ENCODE measurements around the gene EGFR. TPM values are rescaled to one million over a fixed set of nuclear protein-coding genes. Genes with fewer than 3 reads are reported as not detected.

Gene EGFR
- polyA plus RNA-seq, 1 experiment: 62.6 TPM

GRCh38 chr7:55070854-55071253, 52.0 kb downstream of the EGFR start:
- ChIA-PET POLR2A (interaction anchor here (0.6 kb wide), 1 partner anchor 258 kb away, joined by 4 read pairs; no protein-coding TSS in a partner anchor), CTCF (no interaction called here)
- TF ChIP-seq, protein P1, sequence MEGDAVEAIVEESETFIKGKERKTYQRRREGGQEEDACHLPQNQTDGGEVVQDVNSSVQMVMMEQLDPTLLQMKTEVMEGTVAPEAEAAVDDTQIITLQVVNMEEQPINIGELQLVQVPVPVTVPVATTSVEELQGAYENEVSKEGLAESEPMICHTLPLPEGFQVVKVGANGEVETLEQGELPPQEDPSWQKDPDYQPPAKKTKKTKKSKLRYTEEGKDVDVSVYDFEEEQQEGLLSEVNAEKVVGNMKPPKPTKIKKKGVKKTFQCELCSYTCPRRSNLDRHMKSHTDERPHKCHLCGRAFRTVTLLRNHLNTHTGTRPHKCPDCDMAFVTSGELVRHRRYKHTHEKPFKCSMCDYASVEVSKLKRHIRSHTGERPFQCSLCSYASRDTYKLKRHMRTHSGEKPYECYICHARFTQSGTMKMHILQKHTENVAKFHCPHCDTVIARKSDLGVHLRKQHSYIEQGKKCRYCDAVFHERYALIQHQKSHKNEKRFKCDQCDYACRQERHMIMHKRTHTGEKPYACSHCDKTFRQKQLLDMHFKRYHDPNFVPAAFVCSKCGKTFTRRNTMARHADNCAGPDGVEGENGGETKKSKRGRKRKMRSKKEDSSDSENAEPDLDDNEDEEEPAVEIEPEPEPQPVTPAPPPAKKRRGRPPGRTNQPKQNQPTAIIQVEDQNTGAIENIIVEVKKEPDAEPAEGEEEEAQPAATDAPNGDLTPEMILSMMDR (IDR thresholded peaks at IDR 0.05; ENCODE audit: low read depth, low read length): no peak

DNA sequence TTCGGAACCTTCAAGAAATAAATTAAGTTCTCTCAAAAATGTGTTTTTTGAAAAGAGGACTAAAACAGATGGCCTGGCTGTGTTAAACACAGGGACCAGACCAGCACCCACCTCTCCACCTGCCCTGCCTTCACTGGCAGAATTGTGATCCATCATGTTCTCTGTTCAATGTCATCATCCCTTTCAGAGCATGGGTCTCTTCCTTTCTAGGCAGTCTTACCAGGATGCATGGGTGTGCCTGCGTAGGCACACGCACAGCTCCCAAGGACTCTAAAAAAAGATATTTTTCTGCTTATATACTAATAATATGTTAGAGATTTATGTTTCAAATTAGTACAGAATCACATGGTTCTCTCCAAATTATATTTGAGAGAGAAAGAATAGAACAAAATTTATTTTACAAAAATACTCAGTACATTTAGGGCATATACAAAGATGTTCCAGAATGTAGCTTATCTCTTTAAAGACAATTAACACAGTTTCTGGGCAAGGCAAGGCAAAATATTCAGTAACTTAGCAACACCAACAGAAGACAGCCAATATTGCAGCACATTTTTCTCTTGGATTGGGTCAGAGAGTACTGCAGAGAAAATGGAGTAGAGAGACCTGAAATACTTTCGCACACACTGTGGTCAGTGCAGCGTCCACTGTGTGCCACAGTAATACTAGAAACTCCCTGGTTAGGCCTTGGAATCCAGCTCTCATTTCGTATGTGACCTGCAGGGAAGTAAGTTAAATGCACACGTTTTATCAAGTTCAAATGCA, 52.8 kb downstream of the EGFR start:
- H3K27me3 ChIP-seq (ENCODE audit: control insufficient read depth, insufficient read depth, low read length): no peaks in the 10 kb centered on the region
- ChIA-PET CTCF (interaction anchor here (1.4 to 2.4 kb wide), 3 partner anchors 184 to 298 kb away, joined by 4 to 18 read pairs (median 4); no protein-coding TSS in a partner anchor), POLR2A (no interaction called here)
- TF ChIP-seq, protein P1 (IDR thresholded peaks at IDR 0.05; ENCODE audit: low read depth, low read length): no peak
- no peak for DNase-seq (ENCODE audit: low read depth, low spot score)
- no peak overlapping the region for H3K4me3 ChIP-seq (ENCODE audit: low read depth, low read length)
- no peaks in the 10 kb centered on the region; the same call in 1 of the 2 replicates for H3K9me3 ChIP-seq (ENCODE audit: control insufficient read depth, insufficient read depth, low read length)
- H3K27ac ChIP-seq (ENCODE audit: low read depth, low read length): no peak overlapping the region

More at GRCh38 chr7:55070854-55071253, 52.0 kb downstream of the EGFR start:
- no peak for DNase-seq (ENCODE audit: low read depth, low spot score)
- H3K27ac ChIP-seq (ENCODE audit: low read depth, low read length): no peak overlapping the region
- H3K27me3 ChIP-seq (ENCODE audit: control insufficient read depth, insufficient read depth, low read length): no peaks in the 10 kb centered on the region
- H3K4me3 ChIP-seq (ENCODE audit: low read depth, low read length): no peak overlapping the region
- H3K9me3 ChIP-seq (ENCODE audit: control insufficient read depth, insufficient read depth, low read length): no peaks in the 10 kb centered on the region; the same call in 1 of the 2 replicates

DNA sequence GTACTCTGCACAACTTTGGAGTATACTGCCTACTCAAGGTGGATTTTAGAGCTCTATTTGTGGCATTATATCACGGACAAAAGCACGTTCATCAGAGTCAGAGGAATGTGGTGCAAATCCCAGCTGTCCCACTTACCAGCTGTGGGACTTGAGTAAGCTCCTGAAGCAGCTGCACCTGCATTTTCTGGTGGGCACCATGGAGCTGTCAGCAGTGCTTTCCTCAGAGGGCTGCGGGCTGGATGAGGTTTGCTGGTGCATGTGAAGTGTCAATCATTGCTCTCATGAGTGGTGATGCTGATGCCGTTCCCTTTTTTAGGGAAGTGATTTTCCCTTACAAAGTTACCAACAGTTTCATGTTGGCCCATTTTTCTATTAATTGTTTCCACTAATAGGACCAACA, 53.4 kb downstream of the EGFR start:
- TF ChIP-seq, protein P1 (IDR thresholded peaks at IDR 0.05; ENCODE audit: low read depth, low read length): no peak
- ChIA-PET POLR2A (interaction anchor here (0.9 to 1.1 kb wide), 2 partner anchors 14 to 61 kb away, joined by 3 read pairs; no protein-coding TSS in a partner anchor), CTCF (interaction anchor here (1.4 to 2.4 kb wide), 3 partner anchors 183 to 299 kb away, joined by 4 to 18 read pairs (median 4); no protein-coding TSS in a partner anchor)
- Histone ChIP-seq H3K27ac (ENCODE audit: low read depth, low read length) (peak overlapping the region; percentile 65), H3K4me3 (ENCODE audit: low read depth, low read length) (no peak overlapping the region), H3K27me3 (ENCODE audit: control insufficient read depth, insufficient read depth, low read length) (no peaks in the 10 kb centered on the region), H3K9me3 (ENCODE audit: control insufficient read depth, insufficient read depth, low read length) (no peaks in the 10 kb centered on the region)
- DNase-seq (ENCODE audit: low read depth, low spot score): no peak

- ChIA-PET POLR2A (interaction anchor here (0.9 to 1.1 kb wide), 2 partner anchors 13 to 60 kb away, joined by 3 read pairs; no protein-coding TSS in a partner anchor), CTCF (interaction anchor here (1.4 to 2.4 kb wide), 3 partner anchors 182 to 299 kb away, joined by 4 to 18 read pairs (median 4); no protein-coding TSS in a partner anchor)
- H3K27ac ChIP-seq (ENCODE audit: low read depth, low read length): peak overlapping the region; percentile 80
- no peak for DNase-seq (ENCODE audit: low read depth, low spot score)
- TF ChIP-seq, protein P1 (IDR thresholded peaks at IDR 0.05; ENCODE audit: low read depth, low read length): no peak
- H3K4me3 ChIP-seq (ENCODE audit: low read depth, low read length): no peak overlapping the region
- no peaks in the 10 kb centered on the region; the same call in 1 of the 2 replicates for H3K9me3 ChIP-seq (ENCODE audit: control insufficient read depth, insufficient read depth, low read length)
- no peaks in the 10 kb centered on the region for H3K27me3 ChIP-seq (ENCODE audit: control insufficient read depth, insufficient read depth, low read length)
These were observed 54.3 kb downstream of the EGFR start for GRCh38 chr7:55073051-55073511.
